ENCODE results near the gene MPHOSPH6.
"Not testable (repeated sequence)": the region's sequence is repeated elsewhere in the genome, so short reads cannot be mapped to it uniquely, and the experiment has no call there.

Gene MPHOSPH6

GRCh38 chr16:82169861-82170845 is at the start of gene MPHOSPH6:
Gene MPHOSPH6 (minus strand): TSS chr16:82170224. CDS start chr16:82170175, 49 bp downstream.
- peak; percentile 74 to 87 for DNase-seq (ENCODE audit: low read depth in 2 of 2)

GRCh38 chr16:82219298-82219697 is 49.3 kb upstream of the MPHOSPH6 start:
- no peak for DNase-seq (ENCODE audit: low read depth in 2 of 2)

GRCh38 chr16:82209314-82209713 is 39.3 kb upstream of the MPHOSPH6 start:
- not testable (repeated sequence) for DNase-seq (ENCODE audit: low read depth in 2 of 2)

GRCh38 chr16:82203198-82203597 is 33.2 kb upstream of the MPHOSPH6 start:
- no peak for DNase-seq (ENCODE audit: low read depth in 2 of 2)

GRCh38 chr16:82201926-82202325 is 31.9 kb upstream of the MPHOSPH6 start:
- DNase-seq (ENCODE audit: low read depth in 2 of 2), result no peak

GRCh38 chr16:82201351-82201750 is 31.3 kb upstream of the MPHOSPH6 start:
- no peak for DNase-seq (ENCODE audit: low read depth in 2 of 2)

- no peak for DNase-seq (ENCODE audit: low read depth in 2 of 2)
Measured at GRCh38 chr16:82199209-82199608, 29.2 kb upstream of the MPHOSPH6 start.

- no peak for DNase-seq (ENCODE audit: low read depth in 2 of 2)
Measured at GRCh38 chr16:82197540-82198240, 27.7 kb upstream of the MPHOSPH6 start.

- DNase-seq (ENCODE audit: low read depth in 2 of 2), result no peak
Measured at GRCh38 chr16:82195917-82196494, 26.0 kb upstream of the MPHOSPH6 start.

- no peak for DNase-seq (ENCODE audit: low read depth in 2 of 2)
Measured at GRCh38 chr16:82194086-82194485, 24.1 kb upstream of the MPHOSPH6 start.

- DNase-seq (ENCODE audit: low read depth in 2 of 2), result peak; percentile 24 to 25
Measured at GRCh38 chr16:82192665-82193064, 22.6 kb upstream of the MPHOSPH6 start.

- DNase-seq (ENCODE audit: low read depth in 2 of 2), result no peak
Measured at GRCh38 chr16:82190386-82190785, 20.4 kb upstream of the MPHOSPH6 start.

- DNase-seq (ENCODE audit: low read depth in 2 of 2), result peak in 1 of 2 donors; percentile 2
Measured at GRCh38 chr16:82187829-82188228, 17.8 kb upstream of the MPHOSPH6 start.

- DNase-seq (ENCODE audit: low read depth in 2 of 2), result no peak
Measured at GRCh38 chr16:82185012-82185411, 15.0 kb upstream of the MPHOSPH6 start.

- no peak for DNase-seq (ENCODE audit: low read depth in 2 of 2)
Measured at GRCh38 chr16:82184213-82184612, 14.2 kb upstream of the MPHOSPH6 start.

GRCh38 chr16:82183004-82183397 is 13.0 kb upstream of the MPHOSPH6 start:
- DNase-seq (ENCODE audit: low read depth in 2 of 2), result no peak

- no peak for DNase-seq (ENCODE audit: low read depth in 2 of 2)
Measured at GRCh38 chr16:82182266-82183003, 12.4 kb upstream of the MPHOSPH6 start.

GRCh38 chr16:82181461-82182185 is 11.6 kb upstream of the MPHOSPH6 start:
- DNase-seq (ENCODE audit: low read depth in 2 of 2), result no peak

GRCh38 chr16:82178352-82178751 is 8.3 kb upstream of the MPHOSPH6 start:
- no peak for DNase-seq (ENCODE audit: low read depth in 2 of 2)

- DNase-seq (ENCODE audit: low read depth in 2 of 2), result no peak
Measured at GRCh38 chr16:82177555-82177954, 7.5 kb upstream of the MPHOSPH6 start.

GRCh38 chr16:82176204-82176603 is 6.2 kb upstream of the MPHOSPH6 start:
- DNase-seq (ENCODE audit: low read depth in 2 of 2), result no peak

All from stimulated activated CD4-positive, alpha-beta T cell treated with anti-CD3 and anti-CD28 coated beads, Interleukin-15, amount 100 ng/mL, for 48 hours (primary cell).